IMR-90 (cell line): ENCODE data around the gene NFYC. TPM values are rescaled to one million over a fixed set of nuclear protein-coding genes. Genes with fewer than 3 reads are reported as not detected.

ENCODE experiments used
- ATAC-seq: fragments of 200-7000 bp; cut with Tn5 transposase; 2 replicates; pipeline ENCODE4 v1.9.1; 2020; ENCODE audit warnings: low read depth, mild to moderate bottlenecking, moderate library complexity
- BruUV-seq: library from RNA; stranded (reverse); fragments of 400-500 nt; replicated peaks from 2 replicates; lab custom pipeline; 2021; lab: Mats Ljungman, UMichigan
- CTCF ChIA-PET: fragments of 300-600 bp; formaldehyde crosslinking; extraction: SDS; loops from one replicate; lab custom pipeline; 2021; ENCODE audit warnings: antibody characterized with exemption; lab: Yijun Ruan, JAX
- POLR2A ChIA-PET: fragments of 300-600 bp; sonication (Branson Sonifier 250); formaldehyde crosslinking; loops from one replicate; lab custom pipeline; 2022; ENCODE audit warnings: antibody characterized with exemption; ENCODE audit not compliant: unreplicated experiment; lab: Charles Lee
- DNase-seq: peaks from one replicate; pipeline ENCODE4 v3.0.0; 2013
- H2AFZ ChIP-seq: replicated peaks from 2 replicates; pipeline ENCODE3; 2013; ENCODE audit warnings: low read length, mild to moderate bottlenecking; ENCODE audit not compliant: poor library complexity
- H2AK5ac ChIP-seq: 2 replicates; pipeline ENCODE4 v1.6.1; 2013; ENCODE audit warnings: low read depth, low read length, inconsistent platforms
- H2AK9ac ChIP-seq: replicated peaks from 2 replicates; pipeline ENCODE3; 2013; ENCODE audit warnings: mild to moderate bottlenecking, low read depth, low read length, moderate library complexity; ENCODE audit not compliant: poor library complexity
- H2BK120ac ChIP-seq: 2 replicates; pipeline ENCODE4 v1.6.1; 2013; ENCODE audit warnings: low read depth, low read length, inconsistent platforms
- H2BK15ac ChIP-seq: 3 replicates; pipeline ENCODE4 v1.6.1; 2013; ENCODE audit warnings: low read depth, low read length, inconsistent platforms
- H2BK20ac ChIP-seq: 2 replicates; pipeline ENCODE4 v1.6.1; 2013; ENCODE audit warnings: low read depth, mild to moderate bottlenecking, inconsistent platforms, low read length, moderate library complexity
- H2BK5ac ChIP-seq: 2 replicates; pipeline ENCODE4 v1.6.1; 2013; ENCODE audit warnings: mild to moderate bottlenecking, low read depth, low read length, inconsistent platforms; ENCODE audit not compliant: poor library complexity, severe bottlenecking
- H3K14ac ChIP-seq: replicated peaks from 2 replicates; pipeline ENCODE4 v1.6.1; 2013; ENCODE audit warnings: low read depth, low read length, inconsistent platforms
- H3K18ac ChIP-seq: 2 replicates; pipeline ENCODE4 v1.6.1; 2013; ENCODE audit warnings: low read depth, low read length, control low read depth
- H3K23ac ChIP-seq: 2 replicates; pipeline ENCODE4 v1.6.1; 2013; ENCODE audit warnings: low read depth, low read length, inconsistent platforms
- H3K27ac ChIP-seq: 2 replicates; pipeline ENCODE4 v1.5.1; 2013; ENCODE audit warnings: mild to moderate bottlenecking, control low read depth, low read length; ENCODE audit not compliant: insufficient read depth
- H3K27me3 ChIP-seq: 2 replicates; pipeline ENCODE4 v1.6.1; 2013; ENCODE audit warnings: low read length; ENCODE audit not compliant: control insufficient read depth, insufficient read depth
- H3K36me3 ChIP-seq: 2 replicates; pipeline ENCODE4 v1.6.1; 2013; ENCODE audit warnings: low read length, mixed read lengths; ENCODE audit not compliant: control insufficient read depth, insufficient read depth
- H3K4ac ChIP-seq: 2 replicates; pipeline ENCODE4 v1.6.1; 2013; ENCODE audit warnings: low read depth, low read length, inconsistent platforms
- H3K4me1 ChIP-seq: 2 replicates; pipeline ENCODE4 v1.6.1; 2013; ENCODE audit warnings: low read length, mixed read lengths; ENCODE audit not compliant: control insufficient read depth, insufficient read depth
- H3K4me2 ChIP-seq: 2 replicates; pipeline ENCODE4 v1.6.1; 2013; ENCODE audit warnings: low read depth, mild to moderate bottlenecking, control low read depth, low read length, moderate library complexity
- H3K4me3 ChIP-seq: 2 replicates; pipeline ENCODE4 v1.5.1; 2013; ENCODE audit warnings: low read depth, mild to moderate bottlenecking, control low read depth, low read length, moderate library complexity; ENCODE audit not compliant: insufficient read depth
- H3K56ac ChIP-seq: 2 replicates; pipeline ENCODE4 v1.6.1; 2013; ENCODE audit warnings: low read length, inconsistent platforms; ENCODE audit not compliant: insufficient read depth; ENCODE audit errors: extremely low read depth
- H3K79me1 ChIP-seq, 2 experiments: 2 replicates each; pipeline ENCODE4 v1.6.1; 2013; ENCODE audit warnings: low read length in 2 of 2, inconsistent platforms in 1 of 2, low read depth in 1 of 2
- H3K9ac ChIP-seq: 2 replicates; pipeline ENCODE4 v1.6.1; 2013; ENCODE audit warnings: low read depth, low read length, control low read depth
- H3K9me1 ChIP-seq: 2 replicates; pipeline ENCODE4 v1.6.1; 2013; ENCODE audit warnings: low read length, inconsistent platforms; ENCODE audit not compliant: insufficient read depth
- H3K9me3 ChIP-seq: 2 replicates; pipeline ENCODE4 v1.6.1; 2013; ENCODE audit warnings: low read length; ENCODE audit not compliant: control insufficient read depth, insufficient read depth
- H4K20me1 ChIP-seq: 2 replicates; pipeline ENCODE4 v1.6.1; 2013; ENCODE audit warnings: low read length, inconsistent platforms; ENCODE audit not compliant: insufficient read depth
- H4K5ac ChIP-seq: 2 replicates; pipeline ENCODE4 v1.6.1; 2013; ENCODE audit warnings: mild to moderate bottlenecking, low read depth, low read length, control low read depth
- H4K8ac ChIP-seq, 2 experiments: 2 replicates each; pipeline ENCODE4 v1.6.1; 2013; ENCODE audit warnings: low read depth in 2 of 2, low read length in 2 of 2, control low read depth in 1 of 2, inconsistent platforms in 1 of 2
- H4K91ac ChIP-seq: 2 replicates; pipeline ENCODE4 v1.6.1; 2013; ENCODE audit warnings: low read depth, low read length, inconsistent platforms; ENCODE audit not compliant: insufficient read depth
- CHD1 ChIP-seq: IDR thresholded peaks from 2 replicates; pipeline ENCODE4 v1.6.1; 2012; ENCODE audit warnings: low read depth, low read length, improper control_type of control experiment
- MAFK ChIP-seq: IDR thresholded peaks from 2 replicates; pipeline ENCODE4 v1.6.1; 2012; ENCODE audit warnings: low read depth, low read length, improper control_type of control experiment
- MAZ ChIP-seq: IDR thresholded peaks from 2 replicates; pipeline ENCODE4 v1.6.1; 2012; ENCODE audit warnings: low read depth, mild to moderate bottlenecking, low read length, improper control_type of control experiment, moderate library complexity, borderline replicate concordance
- MXI1 ChIP-seq: IDR thresholded peaks from 2 replicates; pipeline ENCODE4 v1.6.1; 2012; ENCODE audit warnings: low read depth, mild to moderate bottlenecking, low read length, moderate library complexity, borderline replicate concordance
- POLR2A ChIP-seq: IDR thresholded peaks from 2 replicates; pipeline ENCODE4 v1.6.1; 2012; ENCODE audit warnings: mild to moderate bottlenecking, low read depth, low read length
- RFX5 ChIP-seq: IDR thresholded peaks from 2 replicates; pipeline ENCODE4 v1.8.0; 2012; ENCODE audit warnings: low read depth, mild to moderate bottlenecking, low read length, moderate library complexity
- WGBS, 2 experiments: methylation state at CpG; one replicate each; pipeline versions ENCODE4 v1.1.5 to v1.1.7; 2013; ENCODE audit warnings: missing lambda C conversion rate in 2 of 2; ENCODE audit not compliant: insufficient read length in 1 of 2; ENCODE audit errors: extremely low coverage in 2 of 2; 5-methylcytosine and 5-hydroxymethylcytosine counted together
- dilution Hi-C: fragments of 300-500 bp; cut with HindIII; formaldehyde crosslinking; loops from one replicate; pipeline ENCODE4 v1.14.3; 2018; ENCODE audit warnings: low sequenced_read_pairs; ENCODE audit not compliant: unreplicated experiment
- in situ Hi-C: fragments of 300-500 bp; cut with MboI; formaldehyde crosslinking; loops from 3 replicates; pipeline ENCODE4 v1.14.3; 2019; ENCODE audit warnings: low sequenced_read_pairs, inconsistent platforms, mixed read lengths
- intact Hi-C: fragments of 100-400 bp; cut with micrococcal nuclease; formaldehyde crosslinking; loops from 2 replicates; pipeline ENCODE4 v1.10.0; 2022
- polyA plus RNA-seq, 3 experiments: library from polyadenylated mRNA; depleted of rRNA; stranded (reverse); fragments of >200 nt; gene quantifications; 2 replicates each; pipeline ENCODE4 v1.2.3, GENCODE V29; 2012; ENCODE audit warnings: low replicate concordance in 1 of 3
- total RNA-seq: library from RNA; depleted of rRNA; stranded (reverse); fragments of >200 nt; gene quantifications from 2 replicates; pipeline ENCODE4 v1.2.3, GENCODE V29; 2012
- TF ChIP-seq, protein P1 (sequence below): fragments of 150-350 bp; IDR thresholded peaks from 2 replicates; pipeline ENCODE4 v1.6.1; 2016; ENCODE audit warnings: low read depth, mild to moderate bottlenecking, low read length, moderate library complexity, borderline replicate concordance

The NFYC gene
- total and polyA plus RNA-seq, 2 of the 4 experiments (the other 2 are of a cell fraction) = 45.2 to 62.2 TPM

DNA sequence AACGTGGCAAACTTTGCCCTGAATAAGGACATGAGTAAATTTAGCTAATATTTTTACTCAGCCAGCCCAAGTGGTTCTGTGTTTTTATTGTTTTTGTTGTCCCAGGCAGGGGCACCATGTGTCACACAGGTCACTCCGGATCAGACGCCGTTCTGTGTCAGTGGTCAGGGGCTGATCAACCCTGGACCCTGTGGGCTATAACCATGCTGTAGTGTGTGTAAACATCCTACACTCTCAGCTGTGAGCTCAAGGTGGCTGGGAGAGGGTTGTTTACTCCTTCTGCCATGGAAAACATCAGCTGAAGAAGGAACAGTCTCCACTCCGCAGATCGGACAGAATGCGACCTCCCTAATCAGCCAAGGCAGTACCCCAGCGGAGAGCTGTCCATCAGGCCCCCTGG is 65.6 kb downstream of the NFYC start:
- Histone ChIP-seq H3K27ac (no peak overlapping the region), H2BK20ac (no peak overlapping the region), H3K9me1 (peaks cover 2% of the 10 kb centered on the region; the same call in 1 of the 2 replicates), H3K9ac (no peak overlapping the region), H4K5ac (no peak overlapping the region), H3K9me3 (no peaks in the 10 kb centered on the region), H3K79me1 (no peaks in the 10 kb centered on the region; a peak in 1 of 4 replicates), H3K23ac (no peak overlapping the region), H2BK15ac (no peak overlapping the region), H2BK120ac (no peak overlapping the region), H3K14ac (no peak overlapping the region), H2AK9ac (no peak overlapping the region), H2AFZ (no peak overlapping the region), H3K27me3 (no peaks in the 10 kb centered on the region), H2AK5ac (no peak overlapping the region), H3K4me2 (no peak overlapping the region), H2BK5ac (no peak overlapping the region), H4K20me1 (no peaks in the 10 kb centered on the region), H3K36me3 (peaks cover 50% of the 10 kb centered on the region), H4K91ac (no peak overlapping the region), H3K56ac (no peak overlapping the region), H3K4me1 (peaks cover 2% of the 10 kb centered on the region; the same call in 1 of the 2 replicates), H3K18ac (no peak overlapping the region), H3K4ac (no peak overlapping the region), H3K4me3 (no peak overlapping the region), H4K8ac (no peak overlapping the region)
- CTCF ChIA-PET = interaction anchor here (0.6 kb wide), 1 partner anchor 42 kb away, joined by 3 read pairs; no protein-coding TSS in a partner anchor
- no TSS peak for BruUV-seq
- ATAC-seq = no peak
- no CpG with 5 or more reads among the region's 8 CpGs for WGBS, 2 experiments
- DNase-seq = no peak
- TF ChIP-seq MAZ (no peak), MXI1 (no peak), MAFK (no peak), POLR2A (no peak), RFX5 (no peak), CHD1 (no peak)
- TF ChIP-seq, protein P1, sequence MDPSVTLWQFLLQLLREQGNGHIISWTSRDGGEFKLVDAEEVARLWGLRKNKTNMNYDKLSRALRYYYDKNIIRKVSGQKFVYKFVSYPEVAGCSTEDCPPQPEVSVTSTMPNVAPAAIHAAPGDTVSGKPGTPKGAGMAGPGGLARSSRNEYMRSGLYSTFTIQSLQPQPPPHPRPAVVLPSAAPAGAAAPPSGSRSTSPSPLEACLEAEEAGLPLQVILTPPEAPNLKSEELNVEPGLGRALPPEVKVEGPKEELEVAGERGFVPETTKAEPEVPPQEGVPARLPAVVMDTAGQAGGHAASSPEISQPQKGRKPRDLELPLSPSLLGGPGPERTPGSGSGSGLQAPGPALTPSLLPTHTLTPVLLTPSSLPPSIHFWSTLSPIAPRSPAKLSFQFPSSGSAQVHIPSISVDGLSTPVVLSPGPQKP = no peak
- intact Hi-C loops (no loop called here), in situ Hi-C loops (no loop called here), dilution Hi-C loops (no loop called here)
- POLR2A ChIA-PET = interaction anchor here (1.1 kb wide), 1 partner anchor 8 kb away, joined by 3 read pairs; no protein-coding TSS in a partner anchor
